ENCODE data around the gene TIMM29. TPM values are rescaled to one million over a fixed set of nuclear protein-coding genes. Genes with fewer than 3 reads are reported as not detected.

The TIMM29 gene
- total RNA-seq, 2 donors from 2014 or later: 20.0 to 26.8 TPM

- Histone ChIP-seq H3K9me3 (ENCODE audit: control insufficient read depth, low read length) (no peaks in the 10 kb centered on the region), H3K27ac (ENCODE audit: low read depth, low read length) (peak overlapping the region; percentile 98), H3K4me3 (ENCODE audit: low read length) (no peak overlapping the region), H3K36me3 (ENCODE audit: control insufficient read depth, insufficient read depth, low read length) (no peaks in the 10 kb centered on the region), H3K9ac (ENCODE audit: extremely low read depth, low read length, poor library complexity, severe bottlenecking) (no peak overlapping the region), H3K4me1 (ENCODE audit: control insufficient read depth, insufficient read depth, low read length) (peaks cover 3% of the 10 kb centered on the region), H3K27me3 (ENCODE audit: control insufficient read depth, insufficient read depth, low read length, poor library complexity, severe bottlenecking) (no peaks in the 10 kb centered on the region)
- Mint-ChIP-seq H3K27ac (peak overlapping the region; percentile 74), H3K4me3 (no peak overlapping the region), H3K36me3 (ENCODE audit: low read depth) (no peaks in the 10 kb centered on the region), H3K9me3 (no peaks in the 10 kb centered on the region), H3K4me1 (peaks cover 45% of the 10 kb centered on the region), H3K27me3 (ENCODE audit: insufficient read depth) (no peaks in the 10 kb centered on the region)
- TF ChIP-seq CTCF (conservative IDR thresholded peaks at IDR 0.05): no peak
- 76 to 78% methylated on average over 8 to 9 of the region's 9 CpGs for WGBS, 2 experiments (ENCODE audit: insufficient coverage in 1 of 2, insufficient read length in 1 of 2)
- peak; percentile 62 for DNase-seq
These were observed 40.8 kb upstream of the TIMM29 start for GRCh38 chr19:10887616-10888367.

GRCh38 chr19:10888421-10888866 is 40.2 kb upstream of the TIMM29 start:
- Histone ChIP-seq H3K27me3 (ENCODE audit: control insufficient read depth, insufficient read depth, low read length, poor library complexity, severe bottlenecking) (no peaks in the 10 kb centered on the region), H3K4me1 (ENCODE audit: control insufficient read depth, insufficient read depth, low read length) (peaks cover 3% of the 10 kb centered on the region), H3K27ac (ENCODE audit: low read depth, low read length) (peak overlapping the region; percentile 98), H3K4me3 (ENCODE audit: low read length) (no peak overlapping the region), H3K9me3 (ENCODE audit: control insufficient read depth, low read length) (no peaks in the 10 kb centered on the region), H3K36me3 (ENCODE audit: control insufficient read depth, insufficient read depth, low read length) (no peaks in the 10 kb centered on the region), H3K9ac (ENCODE audit: extremely low read depth, low read length, poor library complexity, severe bottlenecking) (no peak overlapping the region)
- H3K9me3 Mint-ChIP-seq: no peaks in the 10 kb centered on the region
- DNase-seq: peak; percentile 75
- H3K4me3 Mint-ChIP-seq: no peak overlapping the region
- H3K27me3 Mint-ChIP-seq (ENCODE audit: insufficient read depth): no peaks in the 10 kb centered on the region
- no peaks in the 10 kb centered on the region for H3K36me3 Mint-ChIP-seq (ENCODE audit: low read depth)
- H3K4me1 Mint-ChIP-seq: peaks cover 45% of the 10 kb centered on the region
- TF ChIP-seq CTCF (conservative IDR thresholded peaks at IDR 0.05): no peak
- WGBS, 2 experiments (ENCODE audit: insufficient coverage in 1 of 2, insufficient read length in 1 of 2): 10 to 45% methylated on average over 2 to 13 of the region's 13 CpGs
- H3K27ac Mint-ChIP-seq: peak overlapping the region; percentile 70

GRCh38 chr19:10889880-10890279 is 38.7 kb upstream of the TIMM29 start:
- Histone ChIP-seq H3K4me1 (ENCODE audit: control insufficient read depth, insufficient read depth, low read length) (peaks cover 3% of the 10 kb centered on the region), H3K9ac (ENCODE audit: extremely low read depth, low read length, poor library complexity, severe bottlenecking) (no peak overlapping the region), H3K4me3 (ENCODE audit: low read length) (no peak overlapping the region), H3K27ac (ENCODE audit: low read depth, low read length) (no peak overlapping the region), H3K27me3 (ENCODE audit: control insufficient read depth, insufficient read depth, low read length, poor library complexity, severe bottlenecking) (no peaks in the 10 kb centered on the region), H3K9me3 (ENCODE audit: control insufficient read depth, low read length) (no peaks in the 10 kb centered on the region), H3K36me3 (ENCODE audit: control insufficient read depth, insufficient read depth, low read length) (peaks cover 2% of the 10 kb centered on the region)
- Mint-ChIP-seq H3K9me3 (no peaks in the 10 kb centered on the region), H3K27me3 (ENCODE audit: insufficient read depth) (no peaks in the 10 kb centered on the region), H3K4me3 (no peak overlapping the region), H3K36me3 (ENCODE audit: low read depth) (no peaks in the 10 kb centered on the region), H3K4me1 (peaks cover 52% of the 10 kb centered on the region), H3K27ac (no peak overlapping the region)
- DNase-seq: peak; percentile 36
- no peak for TF ChIP-seq CTCF (conservative IDR thresholded peaks at IDR 0.05)
- 78 to 91% methylated on average over 3 to 4 of the region's 4 CpGs for WGBS, 2 experiments (ENCODE audit: insufficient coverage in 1 of 2, insufficient read length in 1 of 2)

All from endodermal cell (in vitro differentiated cells).